Breast epithelium (tissue), 4 donors: ENCODE measurements around the gene ARHGAP15. TPM values are rescaled to one million over a fixed set of nuclear protein-coding genes. Genes with fewer than 3 reads are reported as not detected.

Experiments used
- DNase-seq, 2 donors: peaks; one replicate each; pipeline ENCODE4 v3.0.0-alpha.2; 2019; ENCODE audit warnings: low spot score in 2 of 2
- H3K27ac ChIP-seq, 2 donors: fragments of 200-600 bp; sonication (generic) in 1 of 2; one replicate each; pipeline ENCODE4 v1.5.1; 2016 to 2019; ENCODE audit warnings: mild to moderate bottlenecking in 1 of 2
- H3K27me3 ChIP-seq, 2 donors: fragments of 200-600 bp; sonication (generic) in 1 of 2; one replicate each; pipeline versions ENCODE4 v1.5.1 to v1.6.0; 2017 to 2019; ENCODE audit warnings: control low read depth in 1 of 2, mild to moderate bottlenecking in 1 of 2
- H3K36me3 ChIP-seq: fragments of 200-600 bp; one replicate; pipeline ENCODE4 v1.5.1; 2019
- H3K4me1 ChIP-seq, 2 donors: fragments of 200-600 bp; sonication (generic); one replicate each; pipeline ENCODE4 v1.5.1; 2016 to 2019; ENCODE audit warnings: control low read depth in 1 of 2
- H3K4me3 ChIP-seq, 3 donors: fragments of 200-600 bp; sonication (generic); 1 replicate in 2 of 3; 2 replicates in 1 of 3; pipeline ENCODE4 v1.5.1; 2016 to 2019; ENCODE audit warnings: mild to moderate bottlenecking in 3 of 3, moderate library complexity in 2 of 3
- H3K9me3 ChIP-seq, 2 donors: fragments of 200-600 bp; sonication (generic) in 1 of 2; one replicate each; pipeline ENCODE4 v1.5.1; 2016 to 2019; ENCODE audit warnings: control low read depth in 1 of 2
- POLR2A ChIP-seq: fragments of 450-650 bp; IDR thresholded peaks from one replicate; pipeline ENCODE4 v1.6.1; 2016; ENCODE audit warnings: antibody characterized with exemption, mild to moderate bottlenecking, moderate library complexity
- POLR2AphosphoS5 ChIP-seq, 3 donors: sonication (generic); formaldehyde crosslinking; IDR thresholded peaks; one replicate each; pipeline ENCODE4 v1.6.1; 2017; ENCODE audit warnings: antibody characterized with exemption in 3 of 3
- intact Hi-C: fragments of 100-400 bp; cut with DNase I; formaldehyde crosslinking; loops from one replicate; pipeline ENCODE4 v1.15.1; 2023; ENCODE audit warnings: low total_unique reads
- total RNA-seq, 3 donors: library from RNA; depleted of rRNA; stranded (reverse); fragments of >200 nt; gene quantifications; one replicate each; pipeline ENCODE4 v1.1.0, GENCODE V29; 2016
- TF ChIP-seq, protein P1 (sequence below), 3 donors: fragments of 450-650 bp; IDR thresholded peaks; one replicate each; pipeline ENCODE4 v1.5.1; 2016 to 2017; ENCODE audit warnings: antibody characterized with exemption in 3 of 3, mild to moderate bottlenecking in 3 of 3, moderate library complexity in 3 of 3

ARHGAP15 gene
- total RNA-seq, 3 donors from 2014 or later = 8.9 to 13.4 (median 10.7) TPM

DNA sequence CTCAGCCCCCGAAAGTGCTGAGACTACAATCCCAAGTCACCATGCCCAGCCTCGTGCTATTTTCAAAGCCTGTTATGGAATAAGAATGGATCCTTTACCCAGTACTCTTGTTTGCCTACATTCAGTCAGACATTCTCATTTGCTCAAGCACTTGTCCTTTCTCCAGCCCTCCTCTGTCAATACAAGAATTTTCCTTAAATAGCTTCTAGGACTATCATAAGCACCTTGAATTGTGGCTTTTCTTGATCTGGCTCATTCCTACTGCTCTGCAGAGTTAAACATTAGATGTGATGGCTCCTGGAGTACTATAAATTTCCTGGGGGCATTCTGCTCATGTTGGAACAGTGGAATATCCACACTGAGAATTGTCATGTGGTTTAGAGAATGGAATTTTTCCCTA, 506.1 kb downstream of the ARHGAP15 start:
- H3K4me1 ChIP-seq = no peaks in the 10 kb centered on the region
- no peak overlapping the region for H3K27ac ChIP-seq
- peaks cover 0 to 10% of the 10 kb centered on the region in 2 donors for H3K9me3 ChIP-seq
- H3K27me3 ChIP-seq = no peaks in the 10 kb centered on the region
- DNase-seq = no peak
- intact Hi-C loops = no loop called here
- TF ChIP-seq, protein P1, sequence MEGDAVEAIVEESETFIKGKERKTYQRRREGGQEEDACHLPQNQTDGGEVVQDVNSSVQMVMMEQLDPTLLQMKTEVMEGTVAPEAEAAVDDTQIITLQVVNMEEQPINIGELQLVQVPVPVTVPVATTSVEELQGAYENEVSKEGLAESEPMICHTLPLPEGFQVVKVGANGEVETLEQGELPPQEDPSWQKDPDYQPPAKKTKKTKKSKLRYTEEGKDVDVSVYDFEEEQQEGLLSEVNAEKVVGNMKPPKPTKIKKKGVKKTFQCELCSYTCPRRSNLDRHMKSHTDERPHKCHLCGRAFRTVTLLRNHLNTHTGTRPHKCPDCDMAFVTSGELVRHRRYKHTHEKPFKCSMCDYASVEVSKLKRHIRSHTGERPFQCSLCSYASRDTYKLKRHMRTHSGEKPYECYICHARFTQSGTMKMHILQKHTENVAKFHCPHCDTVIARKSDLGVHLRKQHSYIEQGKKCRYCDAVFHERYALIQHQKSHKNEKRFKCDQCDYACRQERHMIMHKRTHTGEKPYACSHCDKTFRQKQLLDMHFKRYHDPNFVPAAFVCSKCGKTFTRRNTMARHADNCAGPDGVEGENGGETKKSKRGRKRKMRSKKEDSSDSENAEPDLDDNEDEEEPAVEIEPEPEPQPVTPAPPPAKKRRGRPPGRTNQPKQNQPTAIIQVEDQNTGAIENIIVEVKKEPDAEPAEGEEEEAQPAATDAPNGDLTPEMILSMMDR (IDR thresholded peaks at IDR 0.05) = no peak
- TF ChIP-seq POLR2AphosphoS5 (IDR thresholded peaks at IDR 0.05) = no peak
- no peak for TF ChIP-seq POLR2A
- H3K4me3 ChIP-seq = no peak overlapping the region
- no peaks in the 10 kb centered on the region for H3K36me3 ChIP-seq

DNA sequence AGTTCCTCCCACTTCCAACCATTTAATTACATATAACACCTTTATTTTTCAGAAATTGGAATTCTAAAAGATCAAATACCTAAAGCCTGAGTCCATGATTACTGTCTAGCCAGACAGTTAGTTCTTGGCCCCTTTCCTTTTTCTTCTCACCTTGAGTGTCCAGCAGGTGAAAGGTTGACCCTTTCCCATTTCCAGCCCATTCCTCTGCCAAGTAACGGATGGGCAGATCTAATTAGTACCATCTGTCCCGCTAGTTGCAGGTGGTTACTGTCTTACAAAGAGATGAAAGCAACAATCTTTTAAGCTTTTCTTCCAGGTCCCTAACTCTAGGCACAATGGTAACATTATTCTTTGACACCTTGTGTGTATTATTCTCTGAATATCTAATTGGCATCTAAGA, 506.7 kb downstream of the ARHGAP15 start:
- H3K4me3 ChIP-seq = no peak overlapping the region
- TF ChIP-seq, protein P1 (IDR thresholded peaks at IDR 0.05) = no peak
- TF ChIP-seq POLR2AphosphoS5 (IDR thresholded peaks at IDR 0.05) (no peak), POLR2A (no peak)
- peaks cover 0 to 10% of the 10 kb centered on the region in 2 donors for H3K9me3 ChIP-seq
- no peaks in the 10 kb centered on the region for H3K27me3 ChIP-seq
- no peak overlapping the region for H3K27ac ChIP-seq
- intact Hi-C loops = no loop called here
- DNase-seq = no peak
- H3K4me1 ChIP-seq = no peaks in the 10 kb centered on the region
- no peaks in the 10 kb centered on the region for H3K36me3 ChIP-seq

DNA sequence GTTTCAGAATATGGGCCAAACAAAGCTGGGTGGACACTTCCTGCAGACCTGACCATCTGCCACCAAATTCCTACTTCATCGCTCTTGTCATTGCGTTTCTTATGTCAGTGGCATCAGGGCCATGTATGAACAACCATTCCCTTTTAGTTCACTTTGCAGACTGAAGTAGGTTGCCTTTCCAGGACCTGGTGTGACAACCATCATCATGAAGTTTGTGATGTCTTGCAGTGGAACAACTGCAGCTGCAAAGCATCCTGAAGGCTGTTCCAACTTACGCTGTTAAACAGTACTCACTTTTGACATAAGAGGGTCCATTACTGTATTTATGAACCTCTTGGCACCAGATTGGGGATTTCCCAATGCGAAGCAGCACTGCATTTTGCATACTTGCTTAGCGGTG, 511.6 kb downstream of the ARHGAP15 start:
- Histone ChIP-seq H3K36me3 (no peaks in the 10 kb centered on the region), H3K4me3 (no peak overlapping the region), H3K27me3 (no peaks in the 10 kb centered on the region), H3K9me3 (peaks cover 0 to 10% of the 10 kb centered on the region in 2 donors), H3K27ac (no peak overlapping the region), H3K4me1 (no peaks in the 10 kb centered on the region)
- intact Hi-C loops = no loop called here
- no peak for DNase-seq
- TF ChIP-seq POLR2A = no peak
- TF ChIP-seq, protein P1 (IDR thresholded peaks at IDR 0.05) = no peak
- TF ChIP-seq POLR2AphosphoS5 (IDR thresholded peaks at IDR 0.05) = no peak

DNA sequence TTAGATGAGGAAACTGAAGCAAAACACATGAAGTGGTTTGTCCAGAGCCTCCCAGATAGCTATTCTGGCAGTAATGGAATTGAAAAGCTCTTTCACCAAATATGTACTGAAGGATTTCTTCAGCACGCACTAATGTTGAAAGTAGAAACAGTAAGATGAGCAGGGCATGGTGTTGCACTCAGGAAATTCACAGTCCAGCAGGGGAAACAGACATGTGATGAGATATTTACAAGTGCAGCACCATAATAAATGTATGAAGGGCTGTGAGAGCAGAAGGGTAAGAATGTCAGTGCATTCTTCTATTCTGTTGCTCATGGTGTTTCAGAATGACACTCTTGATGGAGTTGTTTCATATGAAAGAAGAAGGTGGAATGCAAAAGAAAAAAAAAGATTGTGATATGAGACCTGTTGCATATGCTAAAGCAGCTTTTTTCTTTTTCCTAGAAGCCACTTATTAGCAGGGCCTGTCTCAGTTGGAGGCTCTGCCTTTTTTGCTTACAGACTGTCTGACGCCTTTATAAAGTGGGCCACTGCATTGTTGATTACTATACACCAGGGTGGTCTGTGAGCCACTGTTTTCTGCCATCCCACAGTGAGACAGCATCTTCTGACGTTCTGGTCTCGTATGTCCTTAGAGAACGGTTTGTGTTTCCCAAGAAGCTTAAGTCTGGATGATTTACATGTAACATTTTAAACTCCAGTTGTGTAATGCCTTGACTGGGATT, 516.9 kb downstream of the ARHGAP15 start:
- DNase-seq = no peak
- Histone ChIP-seq H3K9me3 (no peaks in the 10 kb centered on the region), H3K4me3 (no peak overlapping the region), H3K27ac (no peak overlapping the region), H3K4me1 (no peaks in the 10 kb centered on the region), H3K36me3 (no peaks in the 10 kb centered on the region), H3K27me3 (no peaks in the 10 kb centered on the region)
- no peak for TF ChIP-seq POLR2A
- no peak for TF ChIP-seq POLR2AphosphoS5 (IDR thresholded peaks at IDR 0.05)
- TF ChIP-seq, protein P1 (IDR thresholded peaks at IDR 0.05) = no peak
- intact Hi-C loops = no loop called here

DNA sequence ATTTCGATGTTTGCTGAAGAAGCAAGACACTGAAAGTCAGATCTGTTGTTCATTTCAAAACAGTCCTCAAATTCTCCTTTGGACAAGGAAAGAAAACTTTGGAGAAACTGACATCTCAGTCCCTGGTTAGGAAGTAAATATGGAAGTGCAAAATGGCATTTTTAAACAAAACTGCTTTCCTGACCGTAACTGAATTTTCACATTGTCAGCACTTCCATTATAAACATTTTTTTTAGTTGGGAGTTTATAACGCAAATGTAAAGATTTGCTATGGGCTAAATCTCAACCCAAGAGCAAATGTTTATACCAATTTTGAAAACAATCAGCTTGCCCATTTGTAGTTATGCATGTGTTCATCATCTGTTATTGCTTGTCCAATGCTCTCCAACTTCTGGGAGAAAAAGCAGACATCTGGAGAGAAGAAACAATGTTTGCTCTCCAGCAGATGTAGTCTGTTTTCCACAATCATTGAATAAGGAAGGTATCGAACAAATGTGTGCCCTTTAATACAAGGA, 520.1 kb downstream of the ARHGAP15 start:
- H3K4me1 ChIP-seq = no peaks in the 10 kb centered on the region
- TF ChIP-seq, protein P1 (IDR thresholded peaks at IDR 0.05) = no peak
- no peak for TF ChIP-seq POLR2A
- no peak for TF ChIP-seq POLR2AphosphoS5 (IDR thresholded peaks at IDR 0.05)
- no peak overlapping the region for H3K27ac ChIP-seq
- peaks cover 0 to 10% of the 10 kb centered on the region in 2 donors for H3K9me3 ChIP-seq
- no peaks in the 10 kb centered on the region for H3K27me3 ChIP-seq
- intact Hi-C loops = no loop called here
- DNase-seq = no peak
- H3K36me3 ChIP-seq = no peaks in the 10 kb centered on the region
- H3K4me3 ChIP-seq = no peak overlapping the region
